Measurements from ENCODE around the gene BLACAT1. TPM values are rescaled to one million over a fixed set of nuclear protein-coding genes. Genes with fewer than 3 reads are reported as not detected.
"Not testable (repeated sequence)": the region's sequence is repeated elsewhere in the genome, so short reads cannot be mapped to it uniquely, and the experiment has no call there.

Gene BLACAT1
- total RNA-seq, 1 experiment from 2014 or later: 1.8 TPM

GRCh38 chr1:205441716-205442050 is 14.2 kb downstream of the BLACAT1 start:
- DNase-seq (ENCODE audit: low spot score): no peak

GRCh38 chr1:205441318-205441633 is 14.6 kb downstream of the BLACAT1 start:
- DNase-seq (ENCODE audit: low spot score): no peak

DNA sequence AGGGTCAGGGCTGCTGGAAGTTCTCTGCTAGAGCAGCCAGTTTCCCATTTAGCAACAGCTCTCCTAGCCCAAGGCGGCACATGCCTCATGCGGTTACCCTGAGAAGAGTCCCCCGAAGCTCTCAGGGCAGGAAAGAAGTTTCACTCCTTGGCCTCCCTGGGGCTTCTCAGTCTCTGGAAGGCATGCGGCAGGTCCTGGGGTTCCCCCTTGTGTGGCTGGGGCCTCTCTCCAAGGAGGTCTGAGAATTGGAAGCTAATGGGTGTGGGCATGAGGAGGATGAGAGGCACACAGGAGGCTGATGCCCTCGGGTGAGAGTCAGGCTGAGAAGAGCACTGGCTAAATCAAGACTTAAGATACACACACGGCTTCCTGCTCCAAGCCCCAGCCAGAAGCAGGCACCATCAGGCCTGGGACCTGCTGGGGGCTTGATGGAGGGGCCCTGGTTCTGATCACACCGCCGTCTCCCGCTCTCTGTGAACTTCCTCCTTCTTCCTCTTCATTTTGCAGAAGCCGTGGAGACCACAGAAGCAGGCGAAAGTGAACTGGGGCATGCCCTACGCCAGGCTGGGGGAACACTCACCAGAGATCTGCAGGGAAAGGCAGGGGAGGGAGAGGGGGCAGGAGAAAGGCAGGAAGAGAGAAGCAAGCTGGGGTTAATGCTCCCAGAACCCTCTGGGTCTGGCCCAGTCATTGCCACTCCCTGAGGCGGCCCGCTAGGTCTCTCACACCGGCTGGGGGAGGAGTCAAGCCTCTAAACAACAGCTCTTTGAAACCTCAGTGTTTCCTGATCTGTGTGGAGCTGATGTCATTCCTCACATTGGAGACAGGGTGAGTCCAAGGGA is 15.1 kb downstream of the BLACAT1 start:
- peak; percentile 97 for DNase-seq (ENCODE audit: low spot score)

- no peak for DNase-seq (ENCODE audit: low spot score)
Observed at GRCh38 chr1:205440121-205440475, 15.7 kb downstream of the BLACAT1 start.

DNA sequence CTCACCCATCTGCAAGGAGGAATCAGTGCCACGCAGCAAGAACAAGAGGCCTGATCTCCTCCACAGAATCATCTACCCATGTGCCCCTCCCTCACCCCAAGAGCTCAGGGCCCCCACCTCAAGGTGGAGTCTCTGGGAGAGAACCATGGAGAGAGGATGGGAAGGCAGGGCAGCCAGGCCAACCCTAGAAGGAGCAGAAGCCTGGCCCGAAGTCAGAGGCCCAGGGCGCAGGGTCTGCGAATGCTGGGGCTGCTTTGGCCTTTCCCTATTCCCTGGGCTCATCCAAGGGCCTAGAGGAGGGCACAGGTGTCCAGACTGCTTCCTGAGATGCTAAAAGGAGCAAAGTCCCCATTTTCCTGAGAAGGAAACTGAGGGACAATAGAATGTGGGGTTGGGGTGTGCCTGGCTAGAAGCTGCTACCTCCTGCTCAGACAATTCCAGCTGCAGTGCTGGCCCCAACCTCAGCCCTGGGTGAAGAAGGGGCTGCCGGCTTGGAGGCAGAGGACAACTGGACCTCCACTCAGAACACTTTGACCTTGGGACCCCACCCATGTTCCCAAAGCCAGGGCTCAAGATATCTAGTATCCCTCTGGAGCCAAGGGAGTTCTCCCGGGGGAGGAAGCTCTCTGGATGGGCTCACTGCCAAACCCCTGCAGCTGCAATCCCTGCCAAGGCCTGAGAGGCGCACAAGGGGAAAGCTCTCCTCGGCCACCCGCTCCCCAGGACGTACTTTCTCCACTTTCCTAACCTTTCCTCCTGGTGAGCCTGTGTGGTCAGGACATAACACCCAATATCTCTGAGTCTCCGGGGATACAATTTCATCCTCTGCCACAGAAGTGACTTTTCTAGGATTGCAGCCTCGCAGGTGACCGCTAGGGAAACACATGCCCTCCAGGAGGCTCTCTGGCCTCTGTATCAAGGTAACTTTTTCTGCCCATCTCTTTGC is 17.4 kb downstream of the BLACAT1 start:
- peak; percentile 84 for DNase-seq (ENCODE audit: low spot score)

GRCh38 chr1:205437570-205437969 is 18.3 kb downstream of the BLACAT1 start:
- DNase-seq (ENCODE audit: low spot score): no peak

- no peak for DNase-seq (ENCODE audit: low spot score)
Observed at GRCh38 chr1:205436776-205437410, 19.0 kb downstream of the BLACAT1 start.

GRCh38 chr1:205435578-205436573 is 20.0 kb downstream of the BLACAT1 start:
- DNase-seq (ENCODE audit: low spot score): no peak

DNA sequence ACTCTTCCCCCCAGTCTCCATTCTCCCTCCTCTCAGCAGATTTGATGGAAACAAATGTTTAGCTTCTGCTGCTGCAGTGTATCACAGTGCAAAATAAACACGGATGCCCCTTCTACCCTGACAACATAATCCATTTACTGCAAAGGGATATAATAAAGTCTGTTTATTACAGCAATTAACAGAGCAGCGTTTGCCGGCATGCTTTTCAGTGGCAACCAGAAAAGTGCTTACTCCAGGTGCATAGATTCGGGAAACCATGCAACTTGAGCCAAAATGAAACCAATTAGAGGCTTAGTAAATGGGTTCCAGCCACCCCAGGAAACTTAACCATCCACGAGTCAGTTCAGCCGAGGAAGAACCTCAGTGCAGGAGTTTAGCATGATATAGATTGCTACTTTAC is 21.1 kb downstream of the BLACAT1 start:
- no peak for DNase-seq (ENCODE audit: low spot score)

- DNase-seq (ENCODE audit: low spot score): not testable (repeated sequence)
Observed at GRCh38 chr1:205432692-205433091, 23.2 kb downstream of the BLACAT1 start.

DNA sequence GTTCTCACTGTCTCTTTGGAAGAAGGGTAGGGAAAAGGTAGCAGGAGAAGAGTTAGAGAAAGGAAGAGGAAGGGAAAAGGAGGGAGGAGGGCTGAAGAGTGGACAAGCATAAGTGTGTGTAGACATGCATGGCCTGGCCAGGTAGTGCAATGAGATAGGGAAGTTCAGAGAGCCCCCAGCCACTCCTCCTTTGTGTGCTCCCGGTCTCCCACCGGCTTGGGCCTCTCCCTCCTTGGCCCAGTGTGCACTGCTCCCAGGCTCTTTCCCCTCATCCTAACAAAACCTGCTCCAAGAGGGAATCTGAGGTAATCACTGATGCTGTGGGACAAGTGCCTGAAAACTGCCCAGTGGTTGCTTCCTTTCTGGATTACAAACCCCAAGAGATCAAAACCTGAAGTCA is 23.7 kb downstream of the BLACAT1 start:
- DNase-seq (ENCODE audit: low spot score): no peak

GRCh38 chr1:205430696-205431305 is 25.0 kb downstream of the BLACAT1 start:
- DNase-seq (ENCODE audit: low spot score): no peak

GRCh38 chr1:205429762-205430695 is 25.8 kb downstream of the BLACAT1 start:
- DNase-seq (ENCODE audit: low spot score): no peak

DNA sequence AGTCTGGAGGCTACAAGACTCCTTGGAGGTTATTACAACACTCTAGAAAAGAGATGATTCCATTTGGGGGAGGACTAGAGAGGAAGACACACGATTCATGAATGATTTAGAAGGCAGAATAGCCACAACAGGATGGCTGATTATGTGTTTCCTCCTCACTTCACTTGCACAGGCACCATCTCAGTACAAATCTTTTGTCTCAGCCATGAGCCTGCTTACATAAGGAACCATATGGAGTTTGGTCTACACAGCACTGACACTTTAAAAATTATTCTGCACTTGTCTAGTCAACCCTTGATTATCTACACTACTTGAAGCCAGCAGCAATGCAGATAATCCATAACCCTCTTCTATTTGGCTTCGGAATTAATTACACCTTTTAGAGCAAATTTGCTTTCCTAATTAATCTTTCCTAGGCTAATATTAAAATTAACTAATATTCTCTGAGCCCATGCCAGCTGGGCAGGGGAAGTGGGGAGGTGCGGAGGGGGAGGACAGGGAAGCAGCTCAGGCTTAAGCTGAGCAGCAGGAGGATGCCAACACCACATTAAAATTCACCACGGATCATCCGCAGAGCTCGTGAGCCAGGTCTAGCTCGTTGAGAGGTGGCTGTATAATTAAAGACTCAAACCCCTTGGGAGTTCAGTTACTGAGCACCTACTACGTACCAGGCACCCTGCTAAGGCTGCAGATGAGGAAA is 30.8 kb downstream of the BLACAT1 start:
- DNase-seq (ENCODE audit: low spot score): no peak

GRCh38 chr1:205423814-205424399 is 31.9 kb downstream of the BLACAT1 start:
- no peak for DNase-seq (ENCODE audit: low spot score)

GRCh38 chr1:205422993-205423642 is 32.7 kb downstream of the BLACAT1 start:
- DNase-seq (ENCODE audit: low spot score): no peak

GRCh38 chr1:205421798-205422197 is 34.0 kb downstream of the BLACAT1 start, which contains the start of gene LEMD1:
Gene LEMD1, minus strand, starts transcription at chr1:205422056. Its CDS starts 1,520 bp downstream, at chr1:205420536.
- no peak for DNase-seq (ENCODE audit: low spot score)

DNA sequence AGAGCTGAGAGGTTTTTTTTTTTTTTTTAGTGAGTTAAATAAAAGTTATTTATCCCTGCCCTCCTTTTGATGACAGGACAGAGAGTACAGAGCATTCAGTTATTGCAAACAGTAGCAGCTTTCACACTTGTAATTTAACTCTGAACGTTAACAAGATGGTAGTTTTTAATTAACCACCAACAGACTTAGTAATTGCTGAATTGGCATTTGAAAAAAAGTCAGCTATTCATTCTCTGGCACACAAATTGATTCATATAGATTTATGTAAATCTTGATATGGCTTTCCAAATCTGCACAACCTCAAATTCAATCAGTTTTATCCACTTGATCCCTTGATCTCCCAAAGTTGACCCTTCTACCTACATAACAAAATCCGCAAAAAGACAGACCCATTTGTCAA is 34.9 kb downstream of the BLACAT1 start:
- no peak for DNase-seq (ENCODE audit: low spot score)
